Activated T-cell treated with anti-CD3 and anti-CD28 coated beads, Interleukin-2, amount 50 U/mL, for 48 hours (primary cell): ENCODE data around the gene MDH1B.

Source experiments
- DNase-seq, 2 experiments: peaks; one replicate each; pipeline ENCODE4 v3.0.0-alpha.2; 2020

Gene MDH1B

DNA sequence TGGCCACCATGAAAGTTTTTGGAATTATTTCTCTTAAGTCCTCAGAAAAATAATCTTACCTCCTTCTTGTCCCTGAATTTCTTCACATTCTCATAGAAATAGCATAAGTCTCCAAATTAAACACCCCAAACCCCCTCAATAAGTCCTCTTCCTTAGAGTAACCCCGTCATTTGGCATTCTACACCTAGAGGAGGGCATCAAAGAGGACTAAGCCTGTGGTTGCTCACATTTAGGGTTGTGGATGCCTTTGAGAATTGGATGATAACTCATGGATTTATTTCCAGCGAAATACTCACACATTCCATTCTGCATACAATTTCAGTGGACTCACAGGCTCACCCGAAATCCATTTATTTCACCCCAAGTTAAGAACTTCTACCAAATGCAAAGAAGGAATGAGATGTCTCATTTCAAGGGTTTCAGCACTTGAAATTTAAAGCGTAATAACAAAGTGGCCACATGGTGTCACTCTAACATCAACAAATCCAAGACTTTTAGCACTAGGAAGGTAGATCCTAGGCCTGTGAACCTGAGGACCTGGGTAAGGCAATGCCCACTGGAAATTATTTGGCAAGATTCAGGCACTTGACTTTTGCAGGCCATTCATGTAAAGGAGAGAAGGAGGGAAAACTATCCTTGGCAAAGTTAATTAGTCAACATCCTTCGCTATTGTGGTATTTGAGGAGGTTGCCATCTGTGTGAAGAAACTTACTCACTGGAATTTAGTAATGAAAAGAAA is 71.6 kb downstream of the MDH1B start:
- DNase-seq = peak in 1 of 2 experiments; percentile 27

- no peak for DNase-seq
Measured at GRCh38 chr2:206692971-206693370, 72.2 kb downstream of the MDH1B start.

GRCh38 chr2:206688990-206689389 is 76.1 kb downstream of the MDH1B start:
- no peak for DNase-seq

DNA sequence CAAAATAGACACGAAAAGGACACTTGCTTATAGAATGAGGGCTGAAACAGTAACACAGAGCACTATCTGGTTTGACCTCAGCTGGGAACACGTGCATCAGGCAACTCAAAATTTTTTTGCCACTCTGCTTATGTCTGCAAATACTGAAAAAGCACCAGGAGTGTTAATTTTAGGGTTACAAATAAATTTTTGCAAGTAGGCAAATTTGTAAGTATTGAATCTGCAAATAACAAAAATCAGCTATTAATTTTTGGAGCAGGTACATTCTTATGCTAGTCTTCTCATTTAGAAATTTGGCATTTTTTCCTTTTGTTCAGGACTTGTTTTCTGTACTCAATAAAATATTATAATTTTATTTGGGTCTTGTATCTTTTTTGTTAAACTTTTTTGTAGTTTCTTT is 76.7 kb downstream of the MDH1B start:
- DNase-seq = no peak
